GM19467 (cell line): Measurements from ENCODE around the gene SLC38A10.

ENCODE experiments used
- ATAC-seq: cut with Tn5 transposase; IDR thresholded peaks from one replicate; pipeline ENCODE4 v1.9.1; 2021; ENCODE audit warnings: mild to moderate bottlenecking, moderate library complexity; ENCODE audit not compliant: unreplicated experiment

Gene SLC38A10

GRCh38 chr17:81258292-81258691, 36.8 kb downstream of the SLC38A10 start:
- ATAC-seq, result no peak

GRCh38 chr17:81257533-81257932, 37.6 kb downstream of the SLC38A10 start:
- no peak for ATAC-seq

- ATAC-seq, result no peak
Observed at GRCh38 chr17:81256616-81257015, 38.5 kb downstream of the SLC38A10 start.

- ATAC-seq, result no peak
Observed at GRCh38 chr17:81254955-81255717, 40.0 kb downstream of the SLC38A10 start.

GRCh38 chr17:81253358-81254131, 41.6 kb downstream of the SLC38A10 start:
- ATAC-seq, result no peak

- ATAC-seq, result no peak
Observed at GRCh38 chr17:81252987-81253329, 42.1 kb downstream of the SLC38A10 start.

- no peak for ATAC-seq
Observed at GRCh38 chr17:81252326-81252986, 42.7 kb downstream of the SLC38A10 start.

GRCh38 chr17:81251709-81252301, 43.3 kb downstream of the SLC38A10 start:
- no peak for ATAC-seq

GRCh38 chr17:81251094-81251708, 43.9 kb downstream of the SLC38A10 start:
- ATAC-seq, result no peak

GRCh38 chr17:81250286-81251093, 44.6 kb downstream of the SLC38A10 start:
- no peak for ATAC-seq

GRCh38 chr17:81249223-81250040, 45.7 kb downstream of the SLC38A10 start:
- ATAC-seq, result no peak

- ATAC-seq, result no peak
Observed at GRCh38 chr17:81248649-81249048, 46.5 kb downstream of the SLC38A10 start.

GRCh38 chr17:81247339-81247990, 47.6 kb downstream of the SLC38A10 start:
- ATAC-seq, result no peak

GRCh38 chr17:81246679-81247338, 48.3 kb downstream of the SLC38A10 start:
- no peak for ATAC-seq

- no peak for ATAC-seq
Observed at GRCh38 chr17:81246343-81246670, 48.8 kb downstream of the SLC38A10 start.

GRCh38 chr17:81245665-81246342, 49.3 kb downstream of the SLC38A10 start:
- no peak for ATAC-seq

- ATAC-seq, result no peak
Observed at GRCh38 chr17:81245024-81245664, 50.0 kb downstream of the SLC38A10 start.
